D721Med (cell line): ENCODE results near the gene AFF2.
"Not testable (repeated sequence)": the region's sequence is repeated elsewhere in the genome, so short reads cannot be mapped to it uniquely, and the experiment has no call there.

Source experiments
- DNase-seq: peaks from one replicate; pipeline ENCODE4 v3.0.0; 2011; ENCODE audit warnings: low spot score; ENCODE audit not compliant: insufficient read length
- FAIRE-seq: peaks from 2 replicates; lab custom pipeline; 2011; peaks lifted over from hg19 to GRCh38; lab: Jason Lieb, UNC
- CTCF ChIP-seq: IDR thresholded peaks from 2 replicates; pipeline ENCODE4 v1.5.1; 2012; ENCODE audit warnings: mild to moderate bottlenecking, control low read depth; ENCODE audit not compliant: insufficient read depth; ENCODE audit errors: missing control alignments

The AFF2 gene

GRCh38 chrX:148903176-148903575 is 402.8 kb downstream of the AFF2 start:
- no peak for TF ChIP-seq CTCF
- FAIRE-seq: no peak

GRCh38 chrX:148904421-148905111 is 404.1 kb downstream of the AFF2 start:
- no peak for FAIRE-seq

More at GRCh38 chrX:148903176-148903575, 402.8 kb downstream of the AFF2 start:
- no peak for DNase-seq

GRCh38 chrX:148905400-148905799 is 405.0 kb downstream of the AFF2 start:
- FAIRE-seq (no peak), DNase-seq (no peak)

More at GRCh38 chrX:148904421-148905111, 404.1 kb downstream of the AFF2 start:
- TF ChIP-seq CTCF: no peak
- no peak for DNase-seq

GRCh38 chrX:148906628-148907027 is 406.2 kb downstream of the AFF2 start:
- DNase-seq, FAIRE-seq: not testable (repeated sequence)

More at GRCh38 chrX:148905400-148905799, 405.0 kb downstream of the AFF2 start:
- no peak for TF ChIP-seq CTCF

GRCh38 chrX:148909758-148910157 is 409.3 kb downstream of the AFF2 start:
- TF ChIP-seq CTCF: no peak
- DNase-seq (no peak), FAIRE-seq (no peak)

GRCh38 chrX:148913971-148914370 is 413.6 kb downstream of the AFF2 start:
- DNase-seq (no peak), FAIRE-seq (no peak)
- TF ChIP-seq CTCF: no peak

- no peak for DNase-seq
- no peak for FAIRE-seq
- TF ChIP-seq CTCF: no peak
Measured at GRCh38 chrX:148914783-148915182, 414.4 kb downstream of the AFF2 start.
